Measurements from ENCODE around the gene AP1M2.
"Not testable (repeated sequence)": the region's sequence is repeated elsewhere in the genome, so short reads cannot be mapped to it uniquely, and the experiment has no call there.

AP1M2 gene

DNA sequence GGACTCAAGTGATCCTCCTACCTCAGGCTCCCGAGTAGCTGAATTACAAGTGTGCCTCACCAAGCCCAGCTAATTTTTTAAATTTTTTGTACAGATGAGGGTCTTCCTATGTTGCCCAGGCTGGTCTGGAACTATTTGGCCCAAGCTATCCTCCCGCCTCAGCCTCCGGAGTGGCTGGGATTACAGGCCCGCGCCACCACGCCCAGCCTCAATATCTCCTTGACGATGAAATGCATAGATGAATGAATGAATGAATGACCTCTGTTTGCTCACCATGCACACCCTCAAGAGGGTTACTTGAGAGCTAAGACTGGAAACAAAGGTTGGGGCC is 14.9 kb upstream of the AP1M2 start:
- DNase-seq (ENCODE audit: low read depth), result no peak

DNA sequence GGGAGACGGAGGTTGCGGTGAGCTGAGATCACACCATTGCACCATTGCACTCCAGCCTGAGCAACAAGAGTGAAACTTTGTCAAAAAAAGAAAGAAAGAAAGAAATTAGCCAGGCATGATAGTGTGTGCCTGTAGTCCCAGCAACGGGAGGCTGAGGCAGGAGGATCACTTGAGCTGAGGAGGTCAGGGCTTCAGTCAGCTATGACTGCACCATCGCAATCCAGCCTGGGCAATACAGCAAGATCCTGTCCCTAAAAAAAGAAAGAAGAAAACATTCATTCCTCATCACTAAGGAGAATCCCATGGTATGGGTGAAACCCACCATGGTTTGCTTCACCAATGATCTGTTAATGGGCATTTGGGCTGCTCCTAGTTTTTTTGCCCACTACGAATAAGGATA is 13.0 kb upstream of the AP1M2 start:
- no peak for DNase-seq (ENCODE audit: low read depth)

DNA sequence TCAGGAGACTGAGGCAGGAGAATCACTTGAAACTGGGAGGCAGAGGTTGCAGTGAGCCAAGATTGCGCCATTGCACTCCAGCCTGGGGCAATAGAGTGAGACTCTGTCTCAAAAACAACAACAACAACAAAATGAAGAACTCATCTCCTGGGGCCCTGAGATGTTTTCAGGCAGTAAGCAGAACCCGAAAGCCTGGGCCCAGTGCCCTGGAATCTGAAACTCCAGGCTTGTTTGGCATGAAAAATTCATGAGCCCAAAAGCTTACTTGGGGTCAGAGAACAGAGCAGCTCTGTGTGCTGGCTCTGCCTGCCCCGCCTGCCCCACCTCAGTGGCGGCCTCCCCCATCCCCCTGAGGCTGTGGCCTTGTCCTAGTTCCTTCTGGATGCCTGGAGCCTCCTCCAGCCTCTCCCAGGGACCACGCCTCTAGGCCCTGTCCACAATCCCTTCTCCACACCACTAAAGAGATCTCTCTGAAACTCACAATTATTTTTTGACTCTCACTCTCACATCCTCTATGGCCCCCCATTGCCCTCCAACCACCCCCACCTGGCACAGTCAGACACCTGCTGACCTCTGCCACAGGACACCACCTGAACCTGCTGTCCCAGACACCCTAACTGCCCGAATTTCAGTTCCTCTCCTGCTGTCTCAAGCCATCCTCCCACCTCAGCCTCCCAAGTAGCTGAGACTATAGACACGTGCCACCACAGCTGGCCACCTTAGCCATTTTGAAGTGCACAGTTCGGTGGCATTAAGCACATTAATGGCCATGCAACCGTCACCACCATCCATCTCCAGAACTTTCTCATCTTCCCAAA is 6.9 kb upstream of the AP1M2 start:
- no peak for DNase-seq (ENCODE audit: low read depth)

DNA sequence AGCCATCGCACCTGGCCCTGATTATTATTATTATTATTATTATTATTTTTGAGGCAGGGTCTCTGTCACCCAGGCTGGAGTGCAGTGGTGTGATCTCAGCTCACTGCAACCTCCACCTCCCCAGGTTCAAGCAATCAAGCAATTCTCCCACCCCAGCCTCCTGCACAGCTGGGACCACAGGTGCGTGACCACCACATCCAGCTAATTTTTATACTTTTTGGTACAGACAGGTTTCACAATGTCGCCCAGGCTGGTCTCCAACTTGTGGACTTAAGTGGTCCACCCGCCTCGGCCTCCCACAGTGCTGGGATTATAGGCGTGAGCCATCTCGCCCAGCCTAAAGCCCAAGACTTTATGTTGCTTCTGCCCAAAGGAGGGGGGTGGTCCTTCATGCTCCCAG is 6.0 kb upstream of the AP1M2 start:
- no peak for DNase-seq (ENCODE audit: low read depth)

DNA sequence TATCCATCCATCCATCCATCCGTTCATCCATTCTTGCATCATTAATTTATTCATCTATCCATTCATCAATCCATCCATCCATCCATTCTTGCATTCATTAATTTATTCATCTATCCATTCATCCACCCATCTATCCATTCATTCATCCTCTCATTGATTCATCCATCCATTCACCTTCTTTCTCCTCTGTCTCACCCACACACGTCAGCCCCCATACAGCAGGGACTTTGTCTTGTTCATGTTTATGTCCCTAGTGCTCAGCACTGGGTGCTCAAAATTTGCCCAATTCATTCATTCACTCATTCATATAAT is 683 bp upstream of the AP1M2 start:
- DNase-seq (ENCODE audit: low read depth), result no peak

DNA sequence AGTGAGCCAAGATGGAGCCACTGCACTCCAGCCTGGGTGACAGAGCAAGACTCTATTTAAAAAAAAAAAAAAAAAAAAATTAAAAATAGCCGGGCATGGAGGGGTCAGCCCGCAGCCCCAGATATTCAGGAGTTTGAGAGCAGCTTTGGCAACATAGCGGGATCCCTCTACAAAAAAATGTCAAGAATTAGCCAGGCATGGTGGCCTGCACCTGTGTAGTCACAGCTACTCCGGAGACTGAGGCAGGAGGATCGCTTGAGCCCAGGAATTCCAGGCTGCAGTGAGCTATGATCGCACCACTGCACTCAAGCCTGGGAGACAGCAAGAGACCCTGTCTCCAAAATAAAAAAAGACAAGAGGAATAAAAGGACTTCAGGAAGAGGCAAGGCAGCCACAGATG is 716 bp downstream of the AP1M2 start:
- DNase-seq (ENCODE audit: low read depth), result no peak

DNA sequence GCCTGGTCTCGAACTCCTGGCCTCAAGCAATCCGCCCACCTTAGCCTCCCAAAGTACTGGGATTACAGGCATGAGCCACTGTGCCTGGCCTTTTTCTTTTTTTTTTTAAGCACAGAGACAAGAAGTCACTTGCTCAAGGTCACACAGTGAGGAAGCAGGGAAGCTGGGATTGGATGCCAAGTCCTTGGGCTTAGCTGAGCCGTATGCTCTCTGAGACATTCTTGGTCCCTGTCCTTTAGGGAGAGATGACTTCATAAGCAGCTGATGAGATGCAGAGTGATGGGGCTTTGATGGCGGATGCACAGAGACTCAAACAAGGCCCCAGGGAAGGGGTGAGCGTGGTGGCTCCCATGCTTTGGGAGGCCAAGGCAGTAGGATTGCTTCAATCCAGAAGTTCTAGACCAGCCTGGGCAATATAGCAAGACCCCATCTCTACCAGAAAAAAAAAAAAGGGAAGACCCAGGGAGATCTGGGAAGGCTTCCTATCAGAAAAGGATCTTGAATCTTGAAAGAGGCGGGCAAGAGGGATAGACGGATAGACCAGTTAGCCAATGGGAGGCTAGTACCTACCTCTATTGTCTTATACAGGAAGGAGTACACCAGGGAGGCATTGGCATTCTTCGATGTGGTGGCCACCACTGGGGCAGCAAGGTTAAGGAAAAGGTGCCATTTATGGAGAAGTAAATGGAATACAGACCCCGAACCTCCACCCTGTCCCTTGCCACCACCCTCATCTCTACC is 3.9 kb downstream of the AP1M2 start:
- DNase-seq (ENCODE audit: low read depth), result no peak

DNA sequence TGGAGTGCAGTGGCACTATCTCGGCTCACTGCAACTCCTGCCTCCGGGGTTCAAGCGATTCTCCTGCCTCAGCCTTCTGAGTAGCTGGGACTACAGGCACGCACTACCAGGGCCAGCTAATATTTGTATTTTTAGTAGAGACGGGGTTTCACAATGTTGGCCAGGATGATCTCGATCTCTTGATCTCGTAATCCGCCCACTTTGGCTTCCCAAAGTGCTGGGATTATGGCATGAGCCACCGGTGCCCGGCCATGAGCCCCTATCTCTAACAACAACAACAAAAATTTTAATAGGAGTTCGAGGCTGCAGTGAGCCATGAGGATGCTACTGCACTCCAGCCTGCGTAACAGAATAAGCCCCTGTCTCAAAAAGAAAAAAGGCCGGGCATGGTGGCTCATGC is 5.0 kb downstream of the AP1M2 start:
- no peak for DNase-seq (ENCODE audit: low read depth)

DNA sequence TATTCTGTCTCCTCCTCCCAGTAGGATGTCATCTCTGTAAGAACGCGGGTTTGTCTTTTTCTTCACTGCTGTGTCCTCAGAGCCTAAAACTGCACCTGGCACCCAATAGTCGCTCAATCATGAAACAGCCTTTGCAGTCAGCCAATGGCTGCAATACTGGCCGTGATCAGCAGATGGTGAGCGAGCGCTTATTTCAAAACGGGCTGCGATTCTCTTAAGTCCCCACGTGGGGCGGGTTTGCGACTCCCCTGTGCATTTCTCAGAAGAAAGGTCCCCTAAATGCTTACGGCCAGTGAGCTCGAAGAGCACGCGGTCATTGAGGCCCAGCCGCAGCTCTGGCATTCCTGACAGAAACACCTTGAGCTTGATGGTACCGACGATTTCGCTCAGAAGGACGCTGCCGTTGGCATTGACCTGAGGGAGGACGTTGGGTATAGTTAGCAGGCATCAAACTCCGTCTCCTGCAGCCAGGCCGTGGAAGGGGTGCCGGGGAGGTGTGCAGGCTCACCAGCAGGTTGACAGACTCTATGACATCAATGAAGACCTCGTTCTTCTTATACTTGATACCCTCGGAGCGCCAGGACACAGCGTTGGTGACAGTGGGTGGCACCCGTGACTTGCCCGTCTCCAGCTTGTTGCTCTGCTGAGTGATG is 6.0 kb downstream of the AP1M2 start:
- peak; percentile 77 for DNase-seq (ENCODE audit: low read depth)

DNA sequence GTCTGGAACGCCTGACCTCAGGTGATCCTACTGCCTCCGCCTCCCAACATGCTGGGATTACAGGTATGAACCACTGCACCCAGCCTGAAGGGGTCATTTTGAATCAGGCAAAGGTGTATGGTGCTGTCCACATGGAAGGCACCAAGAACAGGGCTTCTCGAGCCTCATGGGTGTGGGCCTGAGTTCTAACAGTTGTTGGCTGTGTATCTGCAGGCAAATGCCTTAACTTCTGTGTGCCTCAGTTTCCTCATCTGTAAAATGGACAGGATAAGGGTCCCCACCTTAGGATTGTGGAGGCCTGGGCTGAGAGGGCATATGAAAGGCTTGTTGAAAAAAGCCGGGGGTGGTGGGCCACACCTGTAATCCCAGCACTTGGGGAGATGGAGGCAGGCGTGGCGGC is 9.2 kb downstream of the AP1M2 start:
- no peak for DNase-seq (ENCODE audit: low read depth)

DNA sequence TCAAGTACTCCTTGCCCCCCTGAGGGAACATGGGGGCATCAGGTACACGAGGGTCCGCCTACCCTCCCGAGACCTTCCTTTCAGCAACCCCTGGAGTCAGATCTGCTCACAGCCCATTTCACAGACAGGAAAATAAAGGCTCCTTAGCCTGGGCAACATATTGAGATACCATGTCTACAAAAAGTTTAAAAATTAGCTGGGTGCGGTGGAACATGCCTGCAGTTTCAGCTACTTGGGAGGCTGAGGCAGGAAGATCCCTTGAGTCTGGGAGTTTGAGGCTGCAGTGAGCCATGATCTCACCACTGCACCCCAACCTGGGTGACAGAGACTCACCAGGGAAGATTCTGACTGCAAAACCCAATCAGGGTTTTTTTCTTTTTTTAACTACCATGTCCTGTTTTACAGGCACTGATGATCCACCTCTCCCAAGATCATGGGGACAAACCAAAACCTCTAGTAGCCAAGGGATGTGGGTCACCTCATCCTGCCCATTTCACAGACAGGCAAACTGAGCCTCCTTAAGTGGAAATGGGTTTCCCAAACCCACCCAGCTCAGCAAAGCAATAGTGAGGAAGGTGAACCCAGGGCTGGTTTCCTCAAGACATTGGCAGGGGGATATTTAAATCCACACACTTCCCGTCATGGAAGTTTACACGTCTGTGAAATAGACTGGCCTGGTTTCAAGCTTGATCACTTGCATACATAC is 11.9 kb downstream of the AP1M2 start:
- no peak for DNase-seq (ENCODE audit: low read depth)

DNA sequence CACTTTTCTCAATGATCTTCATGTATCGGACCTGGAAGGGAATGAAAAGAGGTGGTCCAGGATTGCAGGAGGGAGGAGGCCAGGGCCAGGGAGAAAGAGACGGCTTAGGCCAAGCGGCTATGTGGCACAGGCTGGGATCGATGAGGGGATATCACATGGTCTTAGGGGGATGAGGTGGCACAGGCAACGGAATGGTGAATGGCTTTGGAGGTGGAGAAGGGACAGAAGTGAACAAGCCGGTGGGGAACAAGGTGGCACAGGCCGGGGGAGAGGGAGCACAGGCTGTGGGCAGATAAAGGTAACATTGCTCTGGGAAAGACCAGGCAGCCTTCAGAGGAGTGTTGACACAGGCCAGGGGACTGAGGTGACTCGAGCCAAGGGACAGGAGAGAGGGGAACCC is 12.7 kb downstream of the AP1M2 start:
- DNase-seq (ENCODE audit: low read depth), result no peak

DNA sequence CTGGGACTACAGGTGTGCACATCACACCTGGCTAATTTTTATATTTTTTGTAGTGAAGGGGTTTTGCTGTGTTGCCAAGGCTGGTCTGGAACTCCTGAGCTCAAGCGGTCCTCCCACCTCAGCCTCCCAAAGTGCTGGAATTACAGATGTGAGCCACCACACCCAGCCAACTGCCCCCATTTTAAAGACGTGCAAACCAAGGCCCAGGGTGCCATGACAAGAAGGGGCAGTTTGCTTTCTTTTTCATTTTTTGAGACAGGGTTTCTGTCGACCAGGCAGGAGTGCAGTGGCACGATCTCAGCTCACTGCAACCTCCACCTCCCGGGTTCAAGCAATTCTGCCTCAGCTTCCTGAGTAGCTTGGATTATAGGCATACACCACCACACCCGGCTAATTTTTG is 13.3 kb downstream of the AP1M2 start:
- DNase-seq (ENCODE audit: low read depth), result not testable (repeated sequence)

DNA sequence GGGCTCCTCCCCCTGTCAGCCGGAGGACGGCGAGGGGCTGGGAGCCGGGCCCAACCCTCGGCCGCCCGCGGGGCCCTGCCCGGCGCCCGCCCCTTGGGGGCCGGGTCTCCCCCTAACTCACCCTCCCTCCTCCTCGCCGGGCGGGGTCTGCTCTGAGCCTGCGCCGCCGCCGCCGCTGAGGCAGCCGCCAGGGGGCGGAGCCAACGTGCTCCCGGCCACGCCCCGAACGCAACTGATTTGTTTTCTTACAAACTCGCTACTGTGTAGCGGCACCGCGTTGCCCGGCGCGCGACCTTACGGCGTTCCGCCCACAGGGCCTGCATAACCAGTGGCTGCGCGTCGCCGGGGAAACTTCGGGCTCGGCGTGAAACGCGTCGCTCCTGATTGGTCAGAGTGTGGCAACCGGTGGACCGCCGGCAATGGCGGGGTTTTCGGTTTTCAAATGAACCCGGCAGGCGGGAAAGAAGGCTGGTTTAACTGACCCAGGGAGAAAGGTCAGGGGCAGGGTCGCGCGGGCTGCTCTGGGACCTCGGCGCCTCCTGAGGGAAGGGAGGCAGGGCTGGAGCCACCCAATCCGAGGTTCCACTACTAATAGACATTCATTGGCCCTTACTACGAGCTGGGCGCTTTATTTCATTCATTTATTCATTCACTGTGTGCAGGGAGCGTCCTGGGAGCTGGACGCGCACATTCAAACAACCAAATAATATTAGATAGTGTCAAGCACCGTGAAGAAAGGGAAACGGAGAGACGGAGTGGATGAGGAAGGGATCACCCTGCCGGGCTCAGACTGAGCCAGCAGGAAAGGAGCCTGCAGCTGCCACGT is 18.1 kb downstream of the AP1M2 start, which contains the start of gene CDKN2D:
Gene CDKN2D (minus strand): TSS at position 154 of the 826 bp plus-strand sequence. CDS start 326 bp downstream, outside the sequence.
- peak; percentile 100 for DNase-seq (ENCODE audit: low read depth)

DNA sequence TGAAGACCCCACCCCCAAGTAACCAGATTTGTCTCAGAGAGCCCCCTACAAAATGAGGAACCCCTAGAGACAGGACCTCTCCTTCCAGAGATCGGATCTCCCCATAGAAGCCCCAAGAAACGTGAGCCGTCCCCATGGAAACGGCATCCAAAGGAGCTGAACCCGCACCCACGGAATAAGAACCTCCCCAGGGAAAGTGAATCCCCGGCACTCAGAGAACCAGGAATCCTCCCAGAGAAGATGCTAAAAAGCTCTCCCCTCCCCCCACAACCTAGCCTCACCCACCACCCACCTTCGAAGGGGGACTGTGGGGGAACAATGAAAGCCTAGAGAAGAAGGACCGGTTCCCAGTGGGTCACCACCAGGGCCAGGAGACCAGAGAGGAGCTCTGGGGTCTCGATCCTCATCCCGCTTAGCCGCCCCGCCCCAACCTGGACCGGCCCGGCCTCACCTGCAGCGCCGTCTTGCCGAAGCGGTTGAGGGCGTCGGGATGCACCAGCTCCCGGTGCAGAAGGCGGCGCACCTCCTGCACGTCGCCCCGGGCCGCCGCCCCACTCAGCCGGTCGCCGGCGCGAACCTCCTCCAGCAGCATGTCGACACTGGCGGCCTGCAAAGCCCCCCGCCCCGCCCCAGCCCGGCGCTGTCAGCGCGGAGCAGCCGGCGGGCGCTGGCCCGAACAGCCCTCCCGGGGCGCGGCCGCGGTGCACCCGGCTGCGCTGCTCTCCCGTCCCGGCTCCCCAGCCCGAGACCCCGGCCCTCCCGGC is 18.9 kb downstream of the AP1M2 start:
- peak; percentile 41 for DNase-seq (ENCODE audit: low read depth)

DNA sequence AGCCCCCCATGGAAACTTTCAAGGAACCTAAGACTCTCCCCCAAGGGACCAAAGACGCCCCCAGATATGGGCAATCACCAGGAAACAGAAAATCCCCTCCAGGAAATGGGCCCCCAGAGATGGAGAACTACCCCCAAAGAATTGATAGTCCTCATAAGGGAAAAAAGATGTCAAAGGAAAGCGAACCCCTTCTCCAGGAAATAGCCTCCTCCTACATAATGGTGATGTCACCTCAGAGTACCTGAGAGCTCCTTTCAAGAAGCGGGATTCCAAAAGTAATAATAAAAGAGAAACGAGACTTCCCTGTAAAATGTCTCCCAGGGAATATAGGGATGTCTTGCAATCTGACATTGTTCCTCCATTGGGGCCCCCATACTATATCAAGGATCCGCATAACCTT is 19.5 kb downstream of the AP1M2 start:
- DNase-seq (ENCODE audit: low read depth), result no peak

DNA sequence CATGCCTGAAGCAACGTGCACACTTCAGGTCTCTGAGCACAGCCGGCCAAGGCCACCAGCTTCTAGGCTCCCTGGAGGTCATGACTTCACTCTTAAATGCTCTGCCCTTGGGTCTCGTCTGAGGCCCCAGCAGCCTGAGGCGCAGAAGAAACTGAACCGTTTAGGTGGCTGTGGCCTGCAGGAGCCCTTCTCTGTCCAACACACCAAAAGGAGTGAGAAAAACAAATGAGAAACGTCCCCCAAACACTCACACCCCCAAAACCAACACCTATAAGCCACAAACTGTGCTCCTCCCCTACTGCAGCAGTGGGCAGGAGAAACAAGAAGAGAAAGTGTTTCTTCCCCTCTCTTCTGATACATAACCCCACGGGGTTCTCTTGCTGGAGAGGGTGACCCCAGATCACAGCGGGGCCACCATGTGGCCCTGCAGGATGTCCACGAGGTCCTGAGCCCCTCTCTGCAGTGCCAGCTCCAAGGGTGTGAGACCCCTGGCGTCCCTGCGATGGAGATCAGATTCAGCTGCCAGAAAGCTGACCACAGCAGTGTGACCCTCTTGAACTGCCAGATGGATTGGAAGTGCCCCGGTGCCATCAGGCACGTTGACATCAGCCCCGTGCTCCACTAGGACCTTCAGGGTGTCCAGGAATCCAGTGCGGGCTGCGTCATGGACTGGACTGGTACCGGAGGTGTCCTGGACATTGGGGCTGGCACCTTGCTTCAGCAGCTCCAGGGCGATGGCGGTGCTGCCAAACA is 20.3 kb downstream of the AP1M2 start:
- no peak for DNase-seq (ENCODE audit: low read depth)

DNA sequence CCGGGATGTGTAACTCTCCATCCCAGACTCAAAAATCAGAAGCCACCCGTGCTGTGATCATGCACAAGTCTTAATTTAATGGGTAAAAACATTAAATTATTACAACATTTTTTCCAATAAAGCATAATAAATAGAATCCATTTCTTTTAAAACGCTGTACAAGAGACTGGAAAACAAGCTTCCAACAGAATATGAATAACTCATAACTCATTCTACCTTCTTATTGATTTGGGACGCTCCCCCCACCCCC is 20.8 kb downstream of the AP1M2 start:
- DNase-seq (ENCODE audit: low read depth), result no peak

DNA sequence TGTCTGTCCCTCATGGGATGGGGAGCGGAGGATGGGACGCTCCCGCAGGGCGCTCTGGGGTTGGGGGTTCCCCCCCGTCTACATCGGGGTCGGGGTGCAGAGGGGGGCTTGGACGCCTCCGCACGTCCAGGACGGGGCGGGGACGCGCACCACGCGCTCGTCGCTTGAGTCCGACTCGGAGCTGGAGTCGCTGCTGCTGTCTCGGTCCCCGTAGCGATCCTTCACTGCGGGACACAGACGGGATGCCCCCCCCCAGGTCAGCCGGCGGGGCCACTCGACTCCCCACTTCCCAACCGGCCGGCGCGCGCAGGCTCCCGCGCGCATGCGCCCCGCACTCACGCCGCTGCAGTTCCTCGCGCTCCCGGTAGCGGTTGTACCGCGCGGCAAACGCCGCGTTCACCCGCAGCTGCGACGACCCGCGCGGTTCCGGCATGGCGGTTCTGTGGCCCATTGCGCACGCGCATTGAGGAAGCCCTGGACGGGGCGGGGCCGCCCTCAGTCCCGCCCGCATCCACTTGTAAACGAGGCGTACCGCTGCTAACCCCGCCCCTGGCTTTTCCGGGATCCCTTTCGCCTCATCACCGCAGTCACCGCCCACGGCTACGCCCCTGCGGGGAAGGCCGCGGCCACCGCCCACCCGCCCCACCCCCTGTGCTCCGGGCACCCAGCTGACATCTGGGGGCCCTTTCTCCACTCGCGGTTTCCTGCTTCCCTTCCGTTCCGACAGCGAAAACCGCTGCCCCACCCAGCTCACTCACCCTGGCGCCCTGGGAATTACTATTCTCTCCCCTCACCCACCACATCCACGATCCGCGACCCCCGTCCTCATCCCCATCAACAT is 21.3 kb downstream of the AP1M2 start, which contains the start of gene KRI1:
Gene KRI1 (minus strand): TSS at position 444 of the 841 bp plus-strand sequence. CDS start 11 bp downstream, at position 433.
- DNase-seq (ENCODE audit: low read depth), result peak; percentile 97
